Stimulated activated CD8-positive, alpha-beta memory T cell treated with anti-CD3 and anti-CD28 coated beads, Interleukin-15, amount 100 ng/mL, for 48 hours (primary cell): ENCODE data around the gene SETD3.
A peak's percentile ranks its signal among the peaks of the same experiment; 100 is the strongest.

ENCODE experiments used
- DNase-seq, 2 donors: peaks; one replicate each; pipeline ENCODE4 v3.0.0-alpha.2; 2020; ENCODE audit warnings: low read depth in 2 of 2

The SETD3 gene

GRCh38 chr14:99479906-99480869 is at the start of gene SETD3:
TSS of gene SETD3 (minus strand) at chr14:99480859. CDS start at chr14:99465805, 15,054 bp downstream.
- DNase-seq = peak; percentile 27 to 31

DNA sequence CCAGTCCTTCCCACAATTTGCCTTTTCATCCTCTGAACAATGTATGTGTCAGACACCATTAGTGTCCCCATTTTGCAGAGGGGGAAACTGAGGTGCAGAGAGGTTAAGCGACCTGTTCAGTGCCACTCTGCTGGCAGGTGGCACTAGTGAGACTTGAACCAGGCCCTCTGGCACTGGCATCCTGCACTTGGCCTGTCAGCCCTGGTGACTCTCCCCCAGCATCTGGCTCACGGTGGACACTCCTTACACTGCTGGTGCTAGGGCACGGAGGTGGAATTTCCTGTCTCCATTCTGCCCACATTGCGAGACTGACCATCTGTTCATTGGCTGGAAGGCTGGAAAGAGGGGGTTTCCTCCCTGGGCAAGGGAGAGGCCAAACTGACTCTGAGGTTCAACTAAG is 49.2 kb upstream of the SETD3 start:
- DNase-seq = no peak

DNA sequence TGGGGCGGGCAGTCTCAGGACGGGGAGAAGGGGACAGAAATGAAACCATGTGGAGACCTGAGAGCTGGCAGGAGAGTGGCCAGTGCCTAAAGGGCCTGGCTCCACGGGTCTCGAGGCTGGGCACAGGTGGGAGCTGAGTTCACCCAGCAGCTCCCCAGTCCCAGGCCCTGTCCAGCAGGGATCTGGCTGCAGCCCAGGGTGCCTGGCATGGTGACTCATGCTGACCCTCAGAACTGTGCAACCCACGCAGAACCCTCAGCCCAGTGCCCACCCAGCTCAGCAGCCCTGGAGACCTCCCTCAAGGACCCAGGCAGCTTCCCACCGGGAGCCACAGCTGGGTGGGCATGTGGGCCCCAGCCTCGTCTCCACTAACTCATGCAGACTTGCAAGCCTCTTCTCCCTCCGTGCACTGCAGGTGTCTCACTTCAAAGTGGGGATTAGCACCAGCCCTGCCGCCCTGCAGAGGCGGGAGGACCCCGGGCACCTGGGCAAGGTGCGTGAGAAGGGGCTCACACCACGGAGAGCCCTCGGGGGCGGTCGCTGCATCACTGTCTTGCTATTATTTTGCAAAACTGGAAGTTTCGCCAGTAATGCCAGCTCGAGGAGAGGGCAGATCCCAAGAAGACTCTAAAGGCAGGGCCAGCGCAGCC is 46.9 kb upstream of the SETD3 start:
- DNase-seq = no peak

- no peak for DNase-seq
Observed at GRCh38 chr14:99527026-99527425, 46.4 kb upstream of the SETD3 start.

GRCh38 chr14:99525699-99526080 is 45.0 kb upstream of the SETD3 start:
- no peak for DNase-seq

- no peak for DNase-seq
Observed at GRCh38 chr14:99524804-99525698, 44.4 kb upstream of the SETD3 start.

- no peak for DNase-seq
Observed at GRCh38 chr14:99524091-99524661, 43.5 kb upstream of the SETD3 start.

DNA sequence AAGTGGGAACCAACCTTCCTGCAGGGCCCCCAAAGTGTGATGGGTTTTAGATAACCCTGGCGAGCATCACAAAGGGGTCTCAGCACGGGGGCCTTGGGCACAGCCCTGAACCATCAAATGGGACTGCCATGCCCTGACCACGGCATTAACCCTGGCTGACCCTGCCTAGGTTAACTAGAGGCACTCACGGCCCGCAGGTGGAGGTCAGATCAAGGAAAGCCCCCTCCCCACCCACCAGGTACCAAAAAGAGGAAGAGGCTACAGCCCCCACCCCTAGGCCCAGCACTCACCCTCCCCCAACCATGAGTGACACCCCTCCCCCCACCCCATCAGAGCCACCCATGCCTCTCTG is 43.0 kb upstream of the SETD3 start:
- DNase-seq = no peak

DNA sequence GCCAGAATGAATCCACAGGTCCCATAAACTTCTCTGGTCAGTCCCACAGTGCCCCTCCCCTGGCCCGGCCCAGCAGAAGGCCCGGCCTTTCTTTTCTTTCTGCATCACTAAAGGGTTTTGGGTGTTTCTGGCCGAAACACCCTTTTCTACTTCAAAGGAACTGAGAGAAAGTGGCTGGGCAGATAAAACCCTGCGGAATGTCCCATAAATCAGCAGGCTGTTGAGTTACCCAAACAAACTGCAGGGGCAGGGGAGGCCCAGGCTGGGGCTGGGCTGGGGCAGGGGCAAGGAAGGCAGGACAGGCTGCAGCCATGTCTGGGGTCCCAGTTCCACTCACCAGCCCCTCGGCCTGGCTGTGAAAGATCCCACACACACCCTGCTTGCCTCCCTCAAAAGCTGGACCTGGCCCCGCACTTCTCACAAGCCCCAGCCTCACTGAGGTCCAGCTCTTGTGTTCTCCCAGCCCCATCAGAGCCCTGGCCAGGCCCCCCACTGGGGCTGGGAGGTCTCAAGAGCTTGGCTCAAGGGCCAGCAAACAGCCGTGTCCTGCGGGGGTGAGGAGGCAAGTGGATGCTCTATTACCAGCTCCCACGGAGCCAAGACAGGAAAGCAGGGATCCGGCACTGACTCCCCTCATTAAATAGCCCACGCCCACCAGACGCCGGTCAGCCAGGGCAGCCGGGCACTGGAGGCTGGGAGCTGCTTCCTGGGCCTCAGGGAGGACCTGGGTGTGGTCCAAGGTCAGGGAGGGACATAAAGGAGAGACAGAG is 42.5 kb upstream of the SETD3 start:
- DNase-seq = no peak

- DNase-seq = no peak
Observed at GRCh38 chr14:99522457-99522891, 41.8 kb upstream of the SETD3 start.

- no peak for DNase-seq
Observed at GRCh38 chr14:99522025-99522401, 41.4 kb upstream of the SETD3 start.

- no peak for DNase-seq
Observed at GRCh38 chr14:99521176-99522024, 40.7 kb upstream of the SETD3 start.

DNA sequence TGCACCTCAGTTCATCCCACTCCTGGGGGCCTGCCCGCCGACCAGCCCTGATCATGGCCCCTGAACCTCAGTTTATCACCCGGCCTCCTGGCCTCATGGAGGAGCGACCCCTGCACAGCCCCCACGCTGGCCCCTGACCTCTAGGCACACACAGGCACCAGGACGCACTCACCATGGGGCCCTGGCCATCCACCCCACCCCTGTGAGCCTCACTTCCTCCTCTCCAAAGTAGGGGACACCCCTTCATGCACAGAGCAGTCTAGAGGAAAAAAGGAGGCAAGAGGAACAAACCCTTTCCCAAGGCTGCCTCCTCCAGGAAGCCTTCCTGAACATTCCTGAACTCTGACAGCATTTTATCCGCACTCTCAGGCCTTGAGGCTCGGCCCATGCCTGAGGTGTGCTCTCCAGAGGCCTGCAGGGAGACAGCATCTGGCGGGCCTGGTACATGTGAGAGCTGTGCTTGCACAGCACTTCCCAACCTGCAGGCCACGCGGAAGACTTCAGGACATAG is 40.0 kb upstream of the SETD3 start:
- DNase-seq = no peak

- DNase-seq = no peak
Observed at GRCh38 chr14:99519931-99520421, 39.3 kb upstream of the SETD3 start.

DNA sequence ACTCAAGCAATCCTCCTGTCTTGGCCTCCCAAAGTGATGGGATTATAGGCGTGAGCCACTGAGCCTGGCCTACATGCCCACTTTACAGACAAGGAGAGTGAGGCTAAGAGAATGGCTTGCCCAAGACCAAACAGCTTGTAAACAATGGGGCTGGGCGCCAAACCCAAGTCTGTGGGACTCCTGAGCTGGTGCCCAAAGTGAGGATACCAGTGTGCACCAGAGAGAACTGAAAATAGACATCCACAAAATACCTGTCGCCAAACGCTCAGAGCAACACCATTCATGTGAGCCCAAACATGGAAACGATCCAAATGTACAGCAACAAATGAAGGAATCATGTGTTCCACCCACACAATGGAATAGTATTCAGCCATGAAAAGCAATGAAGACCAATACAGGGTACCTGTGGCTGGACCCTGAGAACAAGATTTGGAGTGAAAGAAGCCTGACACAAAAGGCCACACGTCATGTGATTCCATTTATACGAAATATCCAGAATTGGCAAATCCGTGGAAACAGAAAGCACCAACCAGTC is 38.8 kb upstream of the SETD3 start:
- no peak for DNase-seq

DNA sequence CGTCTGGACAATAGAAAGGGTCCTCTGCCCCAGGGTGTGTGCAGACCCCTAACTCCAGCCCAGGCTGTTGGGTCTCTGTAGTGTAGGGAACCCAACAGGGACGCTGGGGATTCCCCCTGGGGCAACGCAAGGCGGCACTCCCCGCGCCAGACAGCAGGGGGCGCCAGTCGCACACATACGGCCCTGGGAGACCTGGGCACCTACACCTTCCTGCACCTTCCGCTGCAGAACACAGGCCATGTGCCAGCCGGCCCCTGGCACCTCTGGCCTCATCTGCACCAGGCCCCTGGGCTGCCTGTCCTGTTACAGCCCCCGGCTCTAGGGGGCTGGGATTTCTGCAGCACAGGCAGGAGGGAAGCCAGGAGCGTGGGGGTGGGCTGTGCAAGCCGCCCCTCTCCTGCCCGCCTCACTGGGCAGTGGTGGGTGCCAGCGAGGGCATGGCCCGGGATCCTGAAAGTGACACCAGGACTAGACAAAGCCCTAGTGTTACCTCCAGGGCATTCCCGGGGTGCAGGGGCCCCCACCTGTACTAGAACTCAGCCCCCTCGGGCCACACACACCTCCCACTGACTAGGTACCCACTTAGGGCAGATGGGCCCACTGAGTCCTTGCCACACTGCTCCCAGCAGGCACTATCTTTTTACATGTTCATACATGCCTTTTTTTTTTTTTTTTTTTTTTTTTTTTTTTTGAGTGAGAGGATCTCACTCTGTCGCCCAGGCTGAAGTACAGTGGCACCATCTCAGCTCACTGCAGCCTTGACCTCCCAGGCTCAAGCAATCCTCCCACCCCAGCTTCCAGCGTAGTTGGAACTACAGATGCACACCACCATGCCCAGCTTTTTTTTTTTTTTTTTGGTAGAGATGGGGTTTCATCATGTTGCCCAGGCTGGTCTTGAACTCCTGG is 38.0 kb upstream of the SETD3 start:
- peak; percentile 65 to 66 for DNase-seq

DNA sequence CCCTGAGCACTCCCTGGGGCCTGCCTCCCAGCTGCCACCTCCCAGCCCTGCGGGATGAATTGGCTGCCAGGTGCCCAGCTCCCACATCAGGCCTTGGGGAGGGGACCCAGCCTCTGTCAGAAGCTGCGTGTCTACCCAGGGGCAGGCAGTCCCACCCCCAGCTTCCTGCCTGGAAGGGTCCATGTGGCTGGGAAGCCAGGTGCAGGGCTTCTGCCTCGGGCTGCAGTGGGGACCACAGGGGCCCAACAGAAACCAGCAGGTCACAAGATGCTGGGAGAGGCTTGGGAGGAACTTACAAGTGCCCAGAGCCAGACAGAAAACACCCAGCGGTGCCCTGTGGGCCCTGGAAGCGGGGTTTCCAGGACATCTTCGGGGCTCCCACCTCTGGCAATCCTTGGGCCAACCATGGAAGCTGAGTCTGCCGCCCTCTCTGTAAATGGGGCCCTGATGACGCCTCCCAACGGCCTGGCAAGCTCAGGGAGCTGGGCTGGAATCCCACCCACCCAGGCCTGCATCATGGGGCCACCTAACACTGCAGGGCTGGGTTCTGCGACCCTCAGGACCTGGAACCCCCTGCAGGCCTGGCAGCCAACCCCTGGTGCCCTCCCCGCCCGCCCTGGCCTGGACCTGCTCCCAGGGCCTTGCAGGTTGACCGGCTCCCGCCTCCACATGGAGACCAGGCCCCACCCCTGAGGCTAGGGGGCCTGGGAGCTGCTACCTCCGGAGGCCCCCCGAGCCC is 37.2 kb upstream of the SETD3 start:
- no peak for DNase-seq
